HG02610 (cell line): ENCODE data around the gene DYNC1LI1.
"Not testable (repeated sequence)": the region's sequence is repeated elsewhere in the genome, so short reads cannot be mapped to it uniquely, and the experiment has no call there.

Experiments used
- ATAC-seq: cut with Tn5 transposase; IDR thresholded peaks from one replicate; pipeline ENCODE4 v1.9.1; 2021; ENCODE audit warnings: mild to moderate bottlenecking, moderate library complexity; ENCODE audit not compliant: unreplicated experiment

Gene DYNC1LI1

GRCh38 chr3:32540899-32541298 is 29.8 kb downstream of the DYNC1LI1 start:
- ATAC-seq: no peak

- ATAC-seq: no peak
Measured at GRCh38 chr3:32532434-32532833, 38.2 kb downstream of the DYNC1LI1 start.

GRCh38 chr3:32531010-32531647 is 39.5 kb downstream of the DYNC1LI1 start:
- ATAC-seq: peak; percentile 77

GRCh38 chr3:32525720-32526119 is 44.9 kb downstream of the DYNC1LI1 start:
- no peak for ATAC-seq

GRCh38 chr3:32522682-32523081 is 48.0 kb downstream of the DYNC1LI1 start:
- no peak for ATAC-seq

GRCh38 chr3:32518921-32519320 is 51.7 kb downstream of the DYNC1LI1 start:
- not testable (repeated sequence) for ATAC-seq

GRCh38 chr3:32516751-32517150 is 53.9 kb downstream of the DYNC1LI1 start:
- ATAC-seq: peak; percentile 18

- ATAC-seq: no peak
Measured at GRCh38 chr3:32511005-32511404, 59.7 kb downstream of the DYNC1LI1 start.

GRCh38 chr3:32510075-32510724 is 60.5 kb downstream of the DYNC1LI1 start:
- peak; percentile 80 for ATAC-seq

GRCh38 chr3:32508711-32509110 is 61.9 kb downstream of the DYNC1LI1 start:
- no peak for ATAC-seq

GRCh38 chr3:32506466-32506865 is 64.2 kb downstream of the DYNC1LI1 start:
- no peak for ATAC-seq

- ATAC-seq: peak; percentile 7
Measured at GRCh38 chr3:32502946-32503286, 67.7 kb downstream of the DYNC1LI1 start.

GRCh38 chr3:32502118-32502945 is 68.3 kb downstream of the DYNC1LI1 start, which contains the start of gene CMTM6:
Gene CMTM6, minus strand, starts transcription at chr3:32502852. Its CDS starts 107 bp downstream, at chr3:32502745.
- ATAC-seq: peak; percentile 77

GRCh38 chr3:32501783-32502117 is 68.9 kb downstream of the DYNC1LI1 start:
- no peak for ATAC-seq

- ATAC-seq: no peak
Measured at GRCh38 chr3:32500880-32501782, 69.5 kb downstream of the DYNC1LI1 start.

- ATAC-seq: no peak
Measured at GRCh38 chr3:32500231-32500630, 70.4 kb downstream of the DYNC1LI1 start.

GRCh38 chr3:32499585-32499984 is 71.1 kb downstream of the DYNC1LI1 start:
- no peak for ATAC-seq

GRCh38 chr3:32498992-32499391 is 71.7 kb downstream of the DYNC1LI1 start:
- ATAC-seq: no peak

- no peak for ATAC-seq
Measured at GRCh38 chr3:32498252-32498651, 72.4 kb downstream of the DYNC1LI1 start.

- ATAC-seq: no peak
Measured at GRCh38 chr3:32495609-32496008, 75.0 kb downstream of the DYNC1LI1 start.

GRCh38 chr3:32495085-32495484 is 75.6 kb downstream of the DYNC1LI1 start:
- no peak for ATAC-seq
